Esophagus muscularis mucosa (tissue), 4 donors: Measurements from ENCODE around the gene PTPRK.

Experiments used
- CTCF ChIP-seq, 3 experiments: fragments of 200-600 bp in 2 of 3; fragments of 450-650 bp in 1 of 3; sonication (generic) in 2 of 3; IDR thresholded peaks; one replicate each; pipeline ENCODE4 v1.5.1; 2017 to 2019; ENCODE audit warnings: antibody characterized with exemption in 3 of 3, mild to moderate bottlenecking in 2 of 3, moderate library complexity in 1 of 3
- EP300 ChIP-seq: sonication (generic); formaldehyde crosslinking; IDR thresholded peaks from one replicate; pipeline ENCODE4 v1.6.1; 2017; ENCODE audit warnings: antibody characterized with exemption
- POLR2A ChIP-seq: fragments of 450-650 bp; IDR thresholded peaks from one replicate; pipeline ENCODE4 v1.6.1; 2017; ENCODE audit warnings: antibody characterized with exemption, moderate library complexity, mild to moderate bottlenecking, low read depth
- POLR2AphosphoS5 ChIP-seq, 2 donors: sonication (generic); formaldehyde crosslinking; IDR thresholded peaks; one replicate each; pipeline ENCODE4 v1.6.1; 2017; ENCODE audit warnings: antibody characterized with exemption in 2 of 2

DNA sequence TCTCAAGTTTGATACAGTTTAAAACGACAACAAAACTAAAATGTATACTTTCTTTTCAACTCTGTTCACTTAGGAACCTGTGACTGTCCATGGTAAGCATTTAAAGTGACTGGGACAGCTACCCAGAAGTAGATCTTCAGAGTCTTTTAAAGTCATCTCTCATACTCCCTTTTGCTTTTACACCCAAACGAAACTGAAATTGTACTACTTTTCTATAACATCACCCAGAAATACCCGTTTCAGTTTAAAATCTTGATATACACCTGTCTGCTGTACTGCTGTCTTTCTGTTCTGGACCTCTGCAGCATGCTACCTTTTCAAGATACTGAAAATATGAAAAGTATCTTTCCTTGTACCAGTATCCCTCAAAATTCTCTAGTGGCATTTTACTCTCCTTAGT, 449.2 kb downstream of the PTPRK start:
- TF ChIP-seq CTCF (IDR thresholded peaks at IDR 0.05): no peak
- TF ChIP-seq POLR2A: no peak
- TF ChIP-seq EP300: no peak
- TF ChIP-seq POLR2AphosphoS5 (IDR thresholded peaks at IDR 0.05): no peak
